ENCODE data around the gene KANSL1L. TPM values are rescaled to one million over a fixed set of nuclear protein-coding genes. Genes with fewer than 3 reads are reported as not detected.
"Not testable (repeated sequence)": the region's sequence is repeated elsewhere in the genome, so short reads cannot be mapped to it uniquely, and the experiment has no call there.

Gene KANSL1L
- total and polyA plus RNA-seq, 7 donors: 2.8 to 49.0 (median 32.6) TPM

GRCh38 chr2:210179351-210179990, 8.3 kb upstream of the KANSL1L start:
- TF ChIP-seq EP300 (IDR thresholded peaks at IDR 0.05) (no peak), POLR2AphosphoS5 (IDR thresholded peaks at IDR 0.05) (no peak), POLR2A (IDR thresholded peaks at IDR 0.05) (no peak), CTCF (IDR thresholded peaks at IDR 0.05) (no peak)
- no peaks in the 10 kb centered on the region for H3K27me3 ChIP-seq
- H3K9me3 ChIP-seq: peaks cover 0 to 4% (median 0%) of the 10 kb centered on the region in 4 donors
- intact Hi-C loops (cut with DNase I): no loop called here
- H3K4me1 ChIP-seq: no peaks in the 10 kb centered on the region
- H3K27ac ChIP-seq: no peak overlapping the region
- no peaks in the 10 kb centered on the region for H3K36me3 ChIP-seq
- DNase-seq: no peak
- H3K4me3 ChIP-seq: no peak overlapping the region

GRCh38 chr2:210177769-210178168, 6.6 kb upstream of the KANSL1L start:
- intact Hi-C loops (cut with DNase I): no loop called here
- DNase-seq: no peak
- Histone ChIP-seq H3K4me1 (peaks cover 0 to 4% (median 0%) of the 10 kb centered on the region in 4 donors), H3K36me3 (no peaks in the 10 kb centered on the region), H3K27ac (no peak overlapping the region), H3K27me3 (no peaks in the 10 kb centered on the region), H3K4me3 (no peak overlapping the region), H3K9me3 (no peaks in the 10 kb centered on the region)
- no peak for TF ChIP-seq POLR2AphosphoS5 (IDR thresholded peaks at IDR 0.05)
- WGBS, 2 donors: 81 to 88% methylated on average over 1 of the region's 1 CpG

DNA sequence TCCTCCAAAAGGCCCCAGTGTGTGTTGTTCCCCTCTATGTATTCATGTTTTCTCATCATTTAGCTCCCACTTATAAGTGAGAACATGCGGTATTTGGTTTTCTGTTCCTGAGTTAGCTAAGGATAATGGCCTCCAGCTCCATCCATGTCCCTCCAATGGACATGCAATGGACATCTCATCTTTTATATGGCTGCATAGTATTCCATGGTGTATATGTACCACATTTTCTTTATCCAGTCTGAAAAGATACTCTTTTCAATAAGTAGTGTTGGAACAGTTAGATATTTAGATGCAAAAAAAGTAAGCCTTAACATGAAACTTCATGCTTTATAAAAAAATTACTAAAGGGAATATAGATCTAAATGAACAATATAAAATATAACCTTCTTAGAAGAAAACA, 5.9 kb upstream of the KANSL1L start:
- DNase-seq; H3K4me3 ChIP-seq; H3K27ac ChIP-seq; intact Hi-C loops (cut with DNase I); H3K36me3 ChIP-seq; H3K27me3 ChIP-seq; H3K9me3 ChIP-seq: not testable (repeated sequence)
- peaks cover 0 to 10% (median 3%) of the 10 kb centered on the region in 4 donors for H3K4me1 ChIP-seq
- WGBS, 2 donors: 94 to 95% methylated on average over 1 of the region's 1 CpG

- DNase-seq: no peak
- H3K4me1 ChIP-seq: peaks cover 0 to 14% (median 7%) of the 10 kb centered on the region in 4 donors
- H3K4me3 ChIP-seq: no peak overlapping the region
- no peaks in the 10 kb centered on the region for H3K9me3 ChIP-seq
- intact Hi-C loops (cut with DNase I): no loop called here
- H3K27ac ChIP-seq: no peak overlapping the region
- no peaks in the 10 kb centered on the region for H3K27me3 ChIP-seq
- no peaks in the 10 kb centered on the region for H3K36me3 ChIP-seq
- TF ChIP-seq POLR2A (IDR thresholded peaks at IDR 0.05): no peak
- TF ChIP-seq EP300 (IDR thresholded peaks at IDR 0.05): no peak
- no peak for TF ChIP-seq POLR2AphosphoS5 (IDR thresholded peaks at IDR 0.05)
- no peak for TF ChIP-seq CTCF (IDR thresholded peaks at IDR 0.05)
Observed at GRCh38 chr2:210174086-210174485, 2.9 kb upstream of the KANSL1L start.

DNA sequence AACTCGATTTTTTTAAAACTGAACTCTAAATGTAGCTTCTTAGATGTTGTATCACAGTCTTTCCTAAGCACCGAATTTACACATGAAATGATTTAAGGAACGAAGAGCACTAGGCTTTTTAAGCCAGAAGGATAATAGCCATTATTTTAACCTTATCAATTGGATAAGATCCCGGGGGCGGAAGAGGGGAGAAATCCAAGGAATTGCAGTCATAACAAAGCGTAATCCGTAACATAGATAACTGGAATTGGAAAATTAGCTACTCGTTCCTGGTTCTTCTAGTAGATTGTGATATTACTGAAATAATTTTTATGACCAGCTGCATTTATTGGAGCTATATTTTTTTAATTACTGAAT, 988 bp upstream of the KANSL1L start:
- H3K9me3 ChIP-seq: no peaks in the 10 kb centered on the region
- TF ChIP-seq POLR2A (IDR thresholded peaks at IDR 0.05) (no peak), CTCF (IDR thresholded peaks at IDR 0.05) (no peak)
- no peaks in the 10 kb centered on the region for H3K27me3 ChIP-seq
- intact Hi-C loops (cut with DNase I): loop anchor here (2.0 kb wide), 1 partner anchor 23 kb away; no protein-coding TSS in a partner anchor
- peak overlapping the region; percentile 89 to 100 (median 100) for H3K27ac ChIP-seq
- peaks cover 0 to 33% (median 25%) of the 10 kb centered on the region in 4 donors for H3K4me1 ChIP-seq
- 7 to 24% methylated on average over 8 of the region's 8 CpGs for WGBS, 2 donors
- peak overlapping the region; percentile 50 to 97 (median 84) for H3K4me3 ChIP-seq
- DNase-seq: no peak
- no peaks in the 10 kb centered on the region for H3K36me3 ChIP-seq

Data from sigmoid colon (tissue), 7 donors.